Ectodermal cell (in vitro differentiated cells): Measurements from ENCODE around the gene HIVEP3.

Experiments
- H3K27ac ChIP-seq: 2 replicates; pipeline ENCODE4 v1.7.0; 2013; ENCODE audit warnings: mild to moderate bottlenecking, low read depth, low read length; ENCODE audit not compliant: insufficient read depth, poor library complexity, severe bottlenecking
- H3K27me3 ChIP-seq: 2 replicates; pipeline ENCODE4 v1.7.0; 2013; ENCODE audit warnings: mild to moderate bottlenecking, low read length; ENCODE audit not compliant: insufficient read depth, control insufficient read depth, poor library complexity, severe bottlenecking
- H3K36me3 ChIP-seq: one replicate; pipeline ENCODE4 v1.7.0; 2013; ENCODE audit warnings: low read length; ENCODE audit not compliant: control insufficient read depth, insufficient read depth
- H3K4me1 ChIP-seq: one replicate; pipeline ENCODE4 v1.7.0; 2013; ENCODE audit warnings: low read length; ENCODE audit not compliant: control insufficient read depth, insufficient read depth
- H3K4me3 ChIP-seq: 2 replicates; pipeline ENCODE4 v1.7.0; 2013; ENCODE audit warnings: low read depth, low read length, control low read depth; ENCODE audit not compliant: insufficient read depth
- H3K9me3 ChIP-seq: 2 replicates; pipeline ENCODE4 v1.7.0; 2013; ENCODE audit warnings: mild to moderate bottlenecking, low read length, moderate library complexity; ENCODE audit not compliant: control insufficient read depth
- WGBS, 2 experiments: methylation state at CpG; one replicate each; pipeline ENCODE4 v1.1.7; 2013; ENCODE audit warnings: missing lambda C conversion rate in 2 of 2; 5-methylcytosine and 5-hydroxymethylcytosine counted together

HIVEP3 gene

GRCh38 chr1:41621256-41621655, 297.5 kb downstream of the HIVEP3 start:
- H3K9me3 ChIP-seq: no peaks in the 10 kb centered on the region
- no peak overlapping the region for H3K4me3 ChIP-seq
- no peaks in the 10 kb centered on the region for H3K27me3 ChIP-seq
- no peaks in the 10 kb centered on the region for H3K36me3 ChIP-seq
- WGBS, 2 experiments: 87 to 88% methylated on average over 5 of the region's 5 CpGs
- H3K4me1 ChIP-seq: peaks cover 10% of the 10 kb centered on the region
- no peak overlapping the region for H3K27ac ChIP-seq

- Histone ChIP-seq H3K27me3 (no peaks in the 10 kb centered on the region), H3K4me3 (no peak overlapping the region), H3K36me3 (no peaks in the 10 kb centered on the region), H3K27ac (no peak overlapping the region), H3K9me3 (no peaks in the 10 kb centered on the region), H3K4me1 (peaks cover 10% of the 10 kb centered on the region)
- WGBS, 2 experiments: 86 to 90% methylated on average over 9 of the region's 9 CpGs
These were observed 298.2 kb downstream of the HIVEP3 start for GRCh38 chr1:41620365-41621169.

- H3K27ac ChIP-seq: no peak overlapping the region
- peaks cover 10% of the 10 kb centered on the region for H3K4me1 ChIP-seq
- H3K36me3 ChIP-seq: no peaks in the 10 kb centered on the region
- H3K27me3 ChIP-seq: no peaks in the 10 kb centered on the region
- WGBS, 2 experiments: 48 to 55% methylated on average over 10 of the region's 10 CpGs
- no peaks in the 10 kb centered on the region for H3K9me3 ChIP-seq
- H3K4me3 ChIP-seq: no peak overlapping the region
These were observed 299.0 kb downstream of the HIVEP3 start for GRCh38 chr1:41619511-41620364.

- Histone ChIP-seq H3K4me3 (no peak overlapping the region), H3K4me1 (peaks cover 10% of the 10 kb centered on the region), H3K27ac (no peak overlapping the region), H3K36me3 (no peaks in the 10 kb centered on the region), H3K9me3 (no peaks in the 10 kb centered on the region), H3K27me3 (no peaks in the 10 kb centered on the region)
- WGBS, 2 experiments: 59 to 67% methylated on average over 6 of the region's 6 CpGs
These were observed 299.9 kb downstream of the HIVEP3 start for GRCh38 chr1:41618871-41619270.

- no peaks in the 10 kb centered on the region for H3K27me3 ChIP-seq
- H3K36me3 ChIP-seq: no peaks in the 10 kb centered on the region
- WGBS, 2 experiments: 93 to 95% methylated on average over 14 of the region's 14 CpGs
- peaks cover 10% of the 10 kb centered on the region for H3K4me1 ChIP-seq
- H3K4me3 ChIP-seq: no peak overlapping the region
- H3K27ac ChIP-seq: no peak overlapping the region
- H3K9me3 ChIP-seq: no peaks in the 10 kb centered on the region
These were observed 300.5 kb downstream of the HIVEP3 start for GRCh38 chr1:41618066-41618825.

GRCh38 chr1:41617336-41617735, 301.4 kb downstream of the HIVEP3 start:
- Histone ChIP-seq H3K9me3 (no peaks in the 10 kb centered on the region), H3K27me3 (no peaks in the 10 kb centered on the region), H3K4me1 (peaks cover 10% of the 10 kb centered on the region), H3K36me3 (no peaks in the 10 kb centered on the region), H3K27ac (no peak overlapping the region), H3K4me3 (no peak overlapping the region)
- 83 to 86% methylated on average over 5 of the region's 5 CpGs for WGBS, 2 experiments

GRCh38 chr1:41616563-41616962, 302.2 kb downstream of the HIVEP3 start:
- WGBS, 2 experiments: 90 to 93% methylated on average over 2 of the region's 2 CpGs
- no peaks in the 10 kb centered on the region for H3K9me3 ChIP-seq

GRCh38 chr1:41615981-41616380, 302.7 kb downstream of the HIVEP3 start:
- no peak overlapping the region for H3K27ac ChIP-seq
- WGBS, 2 experiments: 98 to 100% methylated on average over 2 of the region's 2 CpGs

More at GRCh38 chr1:41616563-41616962, 302.2 kb downstream of the HIVEP3 start:
- peaks cover 10% of the 10 kb centered on the region for H3K4me1 ChIP-seq
- no peak overlapping the region for H3K27ac ChIP-seq
- no peak overlapping the region for H3K4me3 ChIP-seq
- no peaks in the 10 kb centered on the region for H3K27me3 ChIP-seq
- no peaks in the 10 kb centered on the region for H3K36me3 ChIP-seq

GRCh38 chr1:41615316-41615715, 303.4 kb downstream of the HIVEP3 start:
- Histone ChIP-seq H3K9me3 (no peaks in the 10 kb centered on the region), H3K36me3 (no peaks in the 10 kb centered on the region), H3K4me1 (peaks cover 10% of the 10 kb centered on the region), H3K27me3 (no peaks in the 10 kb centered on the region), H3K27ac (no peak overlapping the region), H3K4me3 (no peak overlapping the region)
- 93 to 95% methylated on average over 8 of the region's 8 CpGs for WGBS, 2 experiments

More at GRCh38 chr1:41615981-41616380, 302.7 kb downstream of the HIVEP3 start:
- Histone ChIP-seq H3K27me3 (no peaks in the 10 kb centered on the region), H3K9me3 (no peaks in the 10 kb centered on the region), H3K4me3 (no peak overlapping the region), H3K36me3 (no peaks in the 10 kb centered on the region), H3K4me1 (peaks cover 10% of the 10 kb centered on the region)
